ENCODE data around the gene GGA3.

The GGA3 gene

DNA sequence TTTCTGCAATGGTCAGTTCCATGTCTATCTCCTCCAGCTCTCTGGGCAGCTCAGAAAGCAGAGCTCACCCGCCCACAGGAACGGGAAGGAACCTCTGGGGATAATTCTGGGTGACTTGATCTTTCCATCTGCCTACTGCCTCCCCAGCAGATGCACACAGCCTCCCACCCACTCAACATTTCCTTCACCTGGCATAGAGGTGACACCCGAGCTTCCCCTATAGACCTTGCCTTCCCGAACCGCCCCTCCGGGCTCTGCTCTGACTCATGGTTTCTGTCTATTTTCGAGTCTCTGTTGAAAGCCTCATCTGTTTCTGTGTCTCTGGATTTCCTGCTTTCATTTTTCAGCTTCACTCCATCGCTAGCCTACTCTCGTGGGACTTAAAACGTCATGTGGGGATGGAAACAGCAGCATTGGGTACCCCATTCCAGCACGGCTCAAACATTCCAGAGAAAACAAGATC lies 11.4 kb downstream of the GGA3 start:
- DNase-seq (ENCODE audit: low read depth, low spot score): no peak

DNA sequence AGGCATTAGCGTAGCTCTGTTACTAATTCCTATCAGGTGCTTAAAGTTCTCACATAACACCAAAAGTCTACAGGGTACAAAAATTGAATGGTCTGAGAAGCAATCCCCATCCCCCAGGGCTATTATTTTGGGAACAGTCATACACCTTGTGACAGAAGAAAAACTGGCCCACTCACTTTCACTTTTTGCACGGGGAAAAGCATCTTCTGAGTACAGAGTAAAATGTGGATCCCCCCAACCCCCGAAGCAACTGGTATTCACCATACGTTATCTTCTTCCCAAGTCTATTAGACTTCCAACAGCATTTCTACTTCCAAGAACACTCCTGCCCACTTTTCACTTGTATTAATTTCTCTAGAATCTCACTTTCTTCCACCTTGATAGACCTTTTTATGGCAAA lies 11.8 kb downstream of the GGA3 start:
- no peak for DNase-seq (ENCODE audit: low read depth, low spot score)

DNA sequence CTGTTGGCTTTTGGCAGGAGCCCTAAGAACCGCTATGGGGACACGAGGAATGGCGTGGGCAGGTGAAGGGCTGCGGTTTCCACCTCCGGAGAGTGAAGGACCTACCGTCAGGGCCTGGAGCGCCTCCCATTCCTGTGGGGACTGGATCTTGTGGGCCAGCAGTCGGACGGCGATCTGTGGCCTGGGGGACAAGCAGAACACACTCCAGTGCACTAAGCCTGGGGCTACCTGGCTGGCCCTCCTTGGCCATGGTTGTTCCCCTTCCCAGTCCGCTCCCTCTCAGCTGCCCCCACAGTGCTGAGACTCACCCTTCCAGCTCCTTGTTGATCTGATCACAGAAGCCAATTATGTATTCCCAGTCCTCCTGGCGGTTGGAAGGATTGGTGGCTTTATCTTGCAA lies 15.0 kb downstream of the GGA3 start:
- no peak for DNase-seq (ENCODE audit: low read depth, low spot score)

DNA sequence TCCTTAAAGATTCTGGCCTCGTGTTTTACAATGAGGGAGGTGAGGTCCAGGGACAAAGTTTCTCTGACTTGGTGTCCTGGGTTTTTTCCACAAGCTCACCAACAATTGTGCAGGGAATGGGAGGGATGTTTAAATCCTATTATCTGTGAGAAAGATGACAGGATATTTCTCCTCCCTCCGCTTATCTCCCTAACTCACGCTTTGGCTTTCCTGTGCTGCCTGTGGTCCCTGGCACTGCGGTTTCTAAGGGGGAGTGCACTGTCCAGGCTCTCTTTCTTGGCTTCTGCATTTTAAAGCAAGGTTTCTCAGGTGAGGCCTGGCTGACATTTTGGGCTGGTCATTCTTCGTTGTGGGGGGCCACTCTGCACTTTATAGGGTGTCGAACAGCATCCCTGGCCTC lies 16.4 kb downstream of the GGA3 start:
- DNase-seq (ENCODE audit: low read depth, low spot score): no peak

DNA sequence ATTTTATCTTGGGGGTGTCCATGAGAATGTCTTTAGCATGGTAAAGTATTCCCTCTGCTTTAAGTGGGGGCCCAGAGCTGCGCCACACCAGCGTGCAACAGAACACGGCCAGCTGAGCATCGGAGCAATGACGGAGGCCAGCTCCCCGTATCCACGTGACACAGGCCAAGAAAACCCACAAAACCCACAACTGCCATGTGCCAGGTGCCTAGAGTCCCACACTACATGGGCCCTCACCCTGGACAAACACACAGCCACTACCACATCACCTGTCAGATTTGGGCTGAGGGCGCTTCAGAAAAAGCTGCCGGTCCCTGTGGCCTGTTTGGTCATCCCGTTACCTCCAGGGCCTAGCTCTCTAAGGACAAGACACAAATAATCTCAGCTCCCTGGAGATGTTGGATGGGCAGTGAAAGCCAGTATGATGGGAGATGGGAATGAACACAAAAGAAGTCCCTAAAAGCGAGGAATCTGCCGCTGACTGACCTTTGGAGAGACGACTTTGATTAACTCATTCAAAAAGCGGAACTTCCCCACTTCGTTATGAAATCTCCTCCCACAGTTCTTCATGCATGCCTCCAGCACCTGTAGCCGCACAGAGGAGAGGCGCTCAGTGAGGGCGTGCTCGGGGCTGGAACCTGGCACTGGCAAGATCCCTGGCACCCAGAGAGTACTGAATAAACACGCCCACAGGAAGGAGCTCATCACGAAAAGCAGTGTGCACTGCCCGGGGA lies 17.1 kb downstream of the GGA3 start:
- no peak for DNase-seq (ENCODE audit: low read depth, low spot score)

DNA sequence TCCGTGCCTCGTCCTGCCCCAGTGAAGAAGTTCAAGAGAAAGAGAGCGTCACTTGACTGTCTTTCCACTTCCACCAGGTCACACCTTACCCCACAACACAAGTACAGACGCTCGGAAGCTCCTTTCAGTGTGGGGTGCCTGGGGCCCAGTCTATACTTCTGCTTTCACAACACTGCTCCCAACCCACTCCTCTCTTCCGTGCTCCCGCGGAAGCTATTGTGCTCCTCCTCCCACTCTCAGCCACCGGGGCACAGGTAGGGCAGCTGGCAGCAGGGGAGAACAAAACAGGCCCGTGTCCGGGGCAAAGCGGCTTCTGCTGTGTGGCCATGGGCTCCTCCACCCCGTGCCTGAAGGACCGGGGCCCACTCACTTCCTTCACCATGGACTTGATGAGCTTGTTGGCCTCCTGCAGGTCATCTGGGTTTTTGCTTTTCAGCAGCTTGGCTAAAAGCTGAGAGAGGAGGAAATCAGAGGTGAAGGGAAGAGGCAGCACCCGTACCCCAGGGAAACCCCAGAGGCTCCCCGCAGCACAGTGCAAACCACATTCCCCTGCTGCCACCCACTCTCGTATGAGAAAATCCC lies 18.9 kb downstream of the GGA3 start:
- no peak for DNase-seq (ENCODE audit: low read depth, low spot score)

DNA sequence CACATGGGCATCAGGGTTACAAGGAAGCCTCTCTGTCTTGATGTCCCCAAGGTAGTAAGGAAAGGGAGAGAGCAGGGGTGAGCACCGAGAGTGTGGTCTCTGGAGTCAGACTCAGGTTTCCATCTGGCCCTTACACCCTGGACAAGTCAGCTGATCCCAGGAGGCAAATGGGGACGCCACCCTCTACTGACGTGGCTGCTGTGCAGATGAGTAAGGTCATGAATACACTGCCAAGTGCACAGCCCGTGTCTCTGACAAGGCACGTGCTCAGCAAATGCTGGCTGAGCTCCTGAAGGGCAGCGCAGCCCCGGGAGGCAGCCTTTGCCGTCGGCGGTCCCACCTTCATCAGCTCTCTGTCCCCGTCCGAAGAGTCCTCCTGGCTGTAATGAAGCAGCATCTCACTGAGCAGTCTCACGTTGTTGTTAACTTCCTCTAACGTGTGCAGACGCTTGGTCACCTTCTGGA lies 19.4 kb downstream of the GGA3 start:
- DNase-seq (ENCODE audit: low read depth, low spot score): no peak

DNA sequence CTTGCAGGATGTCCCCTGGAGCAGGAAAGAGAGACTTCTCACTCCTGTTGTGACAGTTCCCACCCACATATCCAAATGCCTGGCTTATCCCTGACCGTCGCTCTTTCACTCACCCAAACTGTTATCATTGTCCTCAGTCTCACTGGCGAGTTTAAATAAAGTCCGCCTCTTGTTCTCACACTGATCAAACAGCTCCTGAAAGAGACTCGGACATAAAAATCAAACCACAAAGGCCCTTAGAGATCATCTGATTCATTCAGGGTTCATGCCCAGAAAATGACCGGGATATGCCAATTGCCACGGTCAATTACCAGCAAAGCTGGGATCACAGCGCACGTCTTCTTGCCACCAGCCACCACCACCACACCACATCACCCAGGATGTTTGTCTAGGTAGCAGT lies 19.9 kb downstream of the GGA3 start:
- DNase-seq (ENCODE audit: low read depth, low spot score): no peak

DNA sequence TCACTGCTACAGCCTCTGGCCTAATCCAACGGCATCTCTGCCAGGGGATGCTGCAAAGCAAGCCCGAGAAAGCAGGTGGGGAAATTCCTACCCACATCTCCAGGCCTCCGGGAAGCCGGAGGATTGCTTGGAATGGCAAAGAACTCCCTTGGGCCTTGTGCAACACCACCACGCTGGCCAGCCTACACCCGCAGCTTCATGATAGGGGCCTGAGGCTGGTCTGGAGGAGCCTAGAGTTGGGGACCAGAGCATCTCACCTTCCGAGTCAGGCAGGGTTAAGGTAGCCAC lies 20.3 kb downstream of the GGA3 start:
- no peak for DNase-seq (ENCODE audit: low read depth, low spot score)

DNA sequence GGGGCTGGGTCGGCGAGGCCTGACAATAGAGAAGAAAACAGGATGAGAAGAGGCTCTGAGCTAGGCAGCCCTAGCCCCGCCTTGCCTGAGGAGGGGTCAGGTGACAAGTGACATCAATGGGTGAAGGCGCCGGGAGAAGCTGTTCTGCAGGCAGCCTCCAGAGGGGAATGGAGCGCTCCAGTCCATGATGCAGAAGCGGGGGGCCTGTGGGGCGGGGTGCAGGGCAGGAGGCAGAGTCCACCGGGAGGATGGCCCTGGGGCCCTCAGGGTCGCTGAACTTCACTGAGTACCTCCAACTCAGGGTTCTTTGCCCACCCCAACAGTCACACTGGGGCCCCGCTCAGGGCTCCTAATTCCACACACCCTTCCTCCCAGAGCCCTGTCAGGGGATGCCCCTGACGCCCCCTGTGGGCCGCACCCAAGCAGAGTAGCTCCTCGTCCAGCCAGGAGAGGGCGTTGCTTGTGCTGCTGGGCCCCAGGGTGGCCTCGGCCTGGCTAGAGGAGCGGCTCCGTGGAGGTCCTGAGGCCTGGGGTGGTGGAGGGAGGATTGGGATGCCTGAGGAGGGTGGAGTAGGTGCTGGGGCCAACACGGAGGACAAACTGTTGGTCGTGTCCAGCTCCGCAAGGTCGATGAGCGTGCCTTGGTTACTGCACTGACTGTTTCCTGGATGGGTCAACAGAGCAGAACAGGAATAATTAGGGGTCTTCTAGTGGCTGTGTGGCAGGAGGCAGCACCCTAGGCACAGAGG lies 20.8 kb downstream of the GGA3 start:
- no peak for DNase-seq (ENCODE audit: low read depth, low spot score)

DNA sequence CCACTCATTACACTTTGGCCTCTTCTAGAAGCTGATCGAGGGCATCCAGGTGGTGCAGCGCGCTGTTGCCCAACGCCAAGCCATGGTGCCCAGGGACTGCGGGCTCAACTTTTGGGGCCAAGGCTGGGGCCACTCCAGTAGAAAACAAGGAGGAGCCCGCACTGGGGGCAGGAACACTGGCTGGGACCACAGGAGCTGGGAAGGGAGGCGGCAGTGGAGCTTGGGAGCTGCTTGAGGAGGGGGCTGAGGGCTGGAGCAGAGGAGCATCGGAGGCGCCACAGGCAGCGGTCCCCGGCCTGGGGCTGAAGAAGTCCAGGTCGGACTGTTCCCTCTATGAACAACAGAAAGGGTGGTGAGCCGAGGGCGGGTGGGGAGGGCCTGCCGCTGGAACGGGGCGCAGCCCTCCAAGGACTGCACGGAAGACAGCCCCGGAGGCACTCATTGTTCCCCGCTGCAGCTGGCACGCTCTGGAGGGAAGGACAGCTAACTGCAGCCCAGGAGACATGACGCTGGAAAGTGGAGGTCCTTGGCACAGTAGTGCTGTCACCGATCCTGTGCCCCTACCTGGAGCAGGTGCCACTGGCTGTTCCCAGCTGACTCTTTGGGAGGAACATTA lies 21.5 kb downstream of the GGA3 start:
- no peak for DNase-seq (ENCODE audit: low read depth, low spot score)

DNA sequence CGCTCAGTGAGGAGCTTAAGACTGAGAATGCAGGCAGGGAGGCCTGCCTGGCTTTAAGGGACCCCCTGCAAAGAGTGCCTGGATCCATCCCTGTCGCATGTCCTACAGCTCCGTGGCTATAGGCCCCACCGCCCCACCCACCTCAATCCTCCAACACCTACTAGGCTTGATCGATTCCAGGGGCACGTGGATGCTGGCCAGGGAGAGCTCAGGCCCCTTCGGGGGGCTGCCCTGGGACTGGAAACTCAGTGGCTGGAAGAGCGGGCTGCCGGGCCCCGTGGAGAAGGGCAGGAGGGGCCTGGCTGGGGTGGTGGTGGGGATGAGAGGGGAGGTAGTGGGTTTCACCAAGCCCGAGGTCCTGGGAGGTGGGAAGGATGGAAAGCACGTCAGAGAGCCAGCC lies 22.2 kb downstream of the GGA3 start:
- DNase-seq (ENCODE audit: low read depth, low spot score): no peak

DNA sequence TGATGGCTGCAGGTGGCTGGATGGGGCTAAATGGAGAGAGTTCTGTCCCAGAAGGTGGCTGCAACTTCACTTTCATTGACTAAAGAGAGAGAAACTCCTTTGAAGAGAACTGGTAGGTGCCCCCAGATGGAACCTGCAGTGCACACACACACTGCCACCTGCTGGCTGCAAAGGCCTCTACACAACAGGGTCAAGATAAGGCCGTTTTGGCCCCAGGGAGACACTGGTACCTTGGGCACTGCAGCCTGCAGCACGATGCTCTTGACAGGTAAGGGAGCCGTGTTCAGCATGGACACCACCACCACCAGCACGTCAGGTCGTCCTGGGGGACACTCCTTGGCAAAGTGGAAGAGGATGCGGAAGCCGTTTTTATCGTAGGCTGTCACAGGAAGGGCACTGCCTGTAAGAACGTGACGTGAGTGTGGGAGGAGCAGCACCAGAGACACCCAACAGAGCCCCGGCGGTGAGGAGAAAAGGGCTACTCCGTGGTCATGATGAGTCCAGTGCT lies 22.7 kb downstream of the GGA3 start:
- DNase-seq (ENCODE audit: low read depth, low spot score): no peak

DNA sequence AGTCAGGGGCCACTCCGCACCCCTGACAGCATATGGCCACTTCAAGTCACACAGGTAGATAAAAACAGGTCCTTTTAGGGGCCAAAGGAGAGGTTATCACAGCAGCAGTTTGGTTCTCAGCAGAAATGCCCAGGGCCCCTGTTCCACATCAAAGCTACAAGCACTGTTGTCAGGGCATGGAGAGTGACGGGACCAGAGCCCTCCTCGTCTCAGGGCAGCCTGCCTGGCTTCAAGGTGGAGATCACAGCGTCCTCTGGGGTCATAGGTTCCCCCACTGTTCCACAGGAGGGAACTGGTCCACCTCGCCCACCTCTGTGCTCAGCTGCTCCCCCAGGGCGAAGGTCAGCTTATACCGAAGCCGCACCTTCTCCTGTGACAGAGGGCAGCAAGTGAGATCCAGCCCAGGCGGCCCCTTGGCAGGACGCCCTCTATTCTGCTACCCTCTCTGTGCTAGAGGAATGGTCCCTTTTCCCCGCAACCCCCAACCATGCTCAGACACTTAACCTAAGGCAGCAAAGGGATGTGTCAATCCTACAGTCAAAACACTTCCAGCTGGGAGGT lies 23.3 kb downstream of the GGA3 start:
- no peak for DNase-seq (ENCODE audit: low read depth, low spot score)

DNA sequence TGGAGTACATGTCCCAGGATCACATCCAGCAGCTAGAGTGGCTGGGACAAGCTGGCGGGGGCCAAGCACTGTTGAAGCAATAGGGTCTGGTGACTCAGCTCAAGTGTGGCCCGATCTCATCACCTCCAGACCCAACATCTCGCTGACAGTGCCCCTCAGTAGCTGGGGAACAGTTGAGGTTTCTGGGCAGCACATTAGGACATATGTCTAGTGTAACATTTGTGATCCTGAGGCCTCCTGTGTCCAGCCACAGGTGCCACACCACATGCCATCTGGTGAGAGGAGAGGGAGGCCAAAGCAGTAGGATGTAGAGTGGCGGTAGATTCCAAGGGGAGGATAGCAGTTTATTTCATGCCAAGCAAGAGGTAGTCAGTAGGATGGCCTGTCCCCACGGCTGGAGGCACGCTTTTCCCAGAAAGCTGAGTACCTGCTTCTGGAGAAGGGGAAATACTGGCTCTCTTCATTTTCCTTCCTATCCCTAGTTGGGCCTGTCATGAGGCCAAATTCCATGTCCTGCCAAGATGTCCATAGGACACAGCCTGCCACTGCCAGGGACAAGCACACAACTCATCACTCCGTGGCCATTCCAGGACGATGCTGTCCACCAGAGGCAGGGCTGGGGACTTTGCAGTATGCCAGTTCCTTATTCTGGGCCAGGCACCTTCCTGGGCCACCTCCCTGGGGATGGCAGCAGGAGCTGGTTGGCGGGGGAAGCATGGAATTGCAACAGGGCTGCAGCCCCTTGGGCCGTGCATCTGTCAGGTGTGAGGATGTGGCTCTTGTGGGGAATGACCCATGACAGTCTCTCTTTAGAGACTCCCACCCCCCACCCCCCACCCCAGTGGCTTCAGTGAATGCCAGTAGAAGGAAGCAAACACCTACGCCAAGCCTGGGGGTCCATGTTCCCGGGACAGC lies 24.0 kb downstream of the GGA3 start:
- DNase-seq (ENCODE audit: low read depth, low spot score): no peak

DNA sequence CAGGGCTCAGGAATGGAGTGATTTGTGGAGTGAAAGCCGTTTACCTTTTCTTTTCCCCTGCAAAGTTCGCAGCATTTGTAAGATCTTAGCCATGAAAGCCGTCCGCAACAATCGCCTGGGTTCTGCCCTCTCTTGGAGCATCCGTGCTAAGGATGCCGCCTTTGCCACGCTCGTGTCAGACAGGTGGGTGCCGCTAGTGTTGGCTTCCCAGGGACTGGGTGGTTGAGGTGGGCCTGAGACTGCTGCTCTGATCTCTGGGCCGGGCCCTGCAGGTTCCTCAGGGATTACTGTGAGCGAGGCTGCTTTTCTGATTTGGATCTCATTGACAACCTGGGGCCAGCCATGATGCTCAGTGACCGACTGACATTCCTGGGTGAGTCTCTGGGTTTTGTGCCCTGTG lies 28.6 kb downstream of the GGA3 start:
- DNase-seq (ENCODE audit: low read depth, low spot score): no peak

DNA sequence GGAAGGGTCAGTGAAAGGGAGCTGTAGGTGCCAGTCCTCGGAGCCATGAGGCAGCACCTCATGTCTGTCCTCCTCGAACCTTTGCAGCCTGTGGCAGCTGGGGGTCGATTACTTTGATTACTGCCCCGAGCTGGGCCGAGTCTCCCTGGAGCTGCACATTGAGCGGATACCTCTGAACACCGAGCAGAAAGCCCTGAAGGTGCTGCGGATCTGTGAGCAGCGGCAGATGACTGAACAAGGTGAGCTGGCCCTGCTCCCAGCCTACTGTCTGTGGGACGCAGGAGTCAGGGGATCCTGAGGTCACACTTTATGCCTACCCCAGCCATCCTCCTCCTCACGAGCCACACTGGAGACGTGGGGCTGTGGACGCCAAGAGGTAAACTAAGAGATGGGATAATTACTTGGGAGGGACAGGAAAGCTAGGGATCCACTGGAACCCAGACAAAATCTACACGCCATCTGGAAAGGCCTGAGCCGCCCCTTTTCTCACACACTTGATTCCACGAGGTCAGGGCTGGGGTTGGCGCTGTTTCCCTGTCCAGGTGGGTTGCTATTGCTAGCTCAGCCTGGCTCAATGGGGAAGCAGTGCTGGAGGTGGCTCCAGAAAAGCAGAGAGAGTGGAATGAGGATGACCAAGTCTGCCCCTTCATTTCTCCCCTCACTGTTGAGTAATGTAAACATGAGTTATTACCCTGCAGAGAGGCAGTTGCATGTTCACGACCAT lies 29.5 kb downstream of the GGA3 start:
- DNase-seq (ENCODE audit: low read depth, low spot score): no peak

DNA sequence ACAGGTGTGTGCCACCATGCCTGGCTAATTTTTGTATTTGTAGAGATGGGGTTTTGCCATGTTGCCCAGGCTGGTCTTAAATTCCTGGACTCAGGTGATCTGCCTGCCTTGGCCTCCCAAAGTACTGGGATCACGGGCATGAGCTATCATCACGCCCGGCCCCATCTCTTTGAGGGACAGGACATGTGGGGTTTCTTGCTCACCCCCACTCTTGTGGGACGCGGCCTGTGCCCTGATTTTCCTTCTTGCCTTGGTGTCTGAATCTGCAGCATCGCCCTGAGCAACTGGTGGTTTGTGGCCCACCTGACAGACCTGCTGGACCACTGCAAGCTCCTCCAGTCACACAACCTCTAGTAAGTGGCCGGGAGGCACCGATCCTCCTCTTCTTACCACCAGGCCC lies 30.3 kb downstream of the GGA3 start:
- no peak for DNase-seq (ENCODE audit: low read depth, low spot score)

DNA sequence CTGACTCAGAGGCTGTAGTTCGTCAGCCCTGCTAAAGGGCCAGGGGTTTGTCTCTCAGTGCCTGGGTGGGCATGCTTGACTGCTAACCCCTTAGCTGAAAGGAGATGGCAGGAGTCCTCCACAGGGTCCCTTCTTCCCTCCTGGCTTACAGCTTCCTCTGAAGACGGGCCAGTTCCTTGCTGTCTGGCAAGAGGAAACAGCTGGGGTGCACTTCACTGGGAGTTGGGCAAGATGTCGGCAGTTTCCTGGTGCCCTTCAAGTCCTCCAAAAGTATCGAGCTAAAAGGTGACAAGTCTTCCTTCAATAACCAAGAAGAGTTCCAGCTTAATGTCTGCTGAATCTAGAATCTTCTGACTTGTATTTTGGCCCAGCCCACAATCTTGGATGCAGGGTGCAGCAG lies 32.6 kb downstream of the GGA3 start:
- no peak for DNase-seq (ENCODE audit: low read depth, low spot score)

DNA sequence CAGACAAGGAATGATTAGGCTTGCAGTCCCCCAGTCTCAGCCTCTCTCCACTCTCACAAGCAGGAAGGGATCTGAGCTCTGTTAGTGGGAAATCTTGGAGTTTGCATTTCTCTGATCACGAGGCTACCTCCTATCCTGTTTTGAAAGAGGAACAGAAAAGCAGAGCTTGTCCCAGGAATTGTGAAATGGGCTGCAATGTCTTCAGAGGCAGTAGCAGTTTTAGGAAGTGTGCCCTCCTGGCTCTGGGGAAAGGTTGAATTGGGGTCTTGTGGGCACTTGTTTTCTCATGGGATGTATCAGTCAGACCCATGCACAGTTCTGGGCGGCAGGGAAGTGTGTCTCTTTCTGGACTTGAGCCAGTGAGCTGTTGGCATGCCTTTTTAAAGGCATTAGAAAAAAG lies 33.1 kb downstream of the GGA3 start:
- DNase-seq (ENCODE audit: low read depth, low spot score): no peak

Measured in iPS DF 19.7 (cell line).